Airway epithelial cell (primary cell): ENCODE measurements around the gene SRPX. TPM values are rescaled to one million over a fixed set of nuclear protein-coding genes. Genes with fewer than 3 reads are reported as not detected.

Experiments used
- total RNA-seq: library from RNA; depleted of rRNA; stranded (reverse); fragments of >200 nt; gene quantifications from 2 replicates; pipeline ENCODE4 v1.2.3, GENCODE V29; 2015

The SRPX gene
- 11.2 and 13.6 TPM in 2 replicates for total RNA-seq

GRCh38 chrX:38220415-38221390, at the start of gene SRPX:
SRPX (minus strand) TSS chrX:38220871; CDS start chrX:38220792, 79 bp downstream.

Other genes with a start within 250 kb of the SRPX start
- 2.7 and 3.4 TPM in 2 replicates for gene SYTL5, start 214.3 kb downstream of the SRPX start, total RNA-seq
- gene RPGR, start 106.6 kb upstream of the SRPX start, total RNA-seq: 3.0 and 3.8 TPM in 2 replicates
- gene OTC, start 131.7 kb upstream of the SRPX start, total RNA-seq: not detected in 2 replicates